SU-DHL-6 (cell line): ENCODE measurements around the gene MTREX.

ENCODE experiments used
- EZH2phosphoT487 ChIP-seq: fragments of 200-600 bp; sonication (generic), shearing (Covaris generic); conservative IDR thresholded peaks from 2 replicates; pipeline ENCODE4 v1.6.1; 2018; ENCODE audit warnings: mild to moderate bottlenecking, antibody characterized with exemption, low read length, moderate library complexity, mixed read lengths
- TF ChIP-seq, protein P1 (sequence below): fragments of 200-600 bp; sonication (generic); IDR thresholded peaks from one replicate; pipeline ENCODE4 v1.5.1; 2017; ENCODE audit warnings: antibody characterized with exemption, mild to moderate bottlenecking, low read length, moderate library complexity; ENCODE audit not compliant: insufficient read depth, poor library complexity, severe bottlenecking

- TF ChIP-seq, protein P1, sequence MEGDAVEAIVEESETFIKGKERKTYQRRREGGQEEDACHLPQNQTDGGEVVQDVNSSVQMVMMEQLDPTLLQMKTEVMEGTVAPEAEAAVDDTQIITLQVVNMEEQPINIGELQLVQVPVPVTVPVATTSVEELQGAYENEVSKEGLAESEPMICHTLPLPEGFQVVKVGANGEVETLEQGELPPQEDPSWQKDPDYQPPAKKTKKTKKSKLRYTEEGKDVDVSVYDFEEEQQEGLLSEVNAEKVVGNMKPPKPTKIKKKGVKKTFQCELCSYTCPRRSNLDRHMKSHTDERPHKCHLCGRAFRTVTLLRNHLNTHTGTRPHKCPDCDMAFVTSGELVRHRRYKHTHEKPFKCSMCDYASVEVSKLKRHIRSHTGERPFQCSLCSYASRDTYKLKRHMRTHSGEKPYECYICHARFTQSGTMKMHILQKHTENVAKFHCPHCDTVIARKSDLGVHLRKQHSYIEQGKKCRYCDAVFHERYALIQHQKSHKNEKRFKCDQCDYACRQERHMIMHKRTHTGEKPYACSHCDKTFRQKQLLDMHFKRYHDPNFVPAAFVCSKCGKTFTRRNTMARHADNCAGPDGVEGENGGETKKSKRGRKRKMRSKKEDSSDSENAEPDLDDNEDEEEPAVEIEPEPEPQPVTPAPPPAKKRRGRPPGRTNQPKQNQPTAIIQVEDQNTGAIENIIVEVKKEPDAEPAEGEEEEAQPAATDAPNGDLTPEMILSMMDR, result no peak
- TF ChIP-seq EZH2phosphoT487, result no peak
These were observed 102.0 kb downstream of the MTREX start for GRCh38 chr5:55409775-55410174.
